Ascending aorta (tissue), 2 donors: ENCODE data around the gene DCTN5. TPM values are rescaled to one million over a fixed set of nuclear protein-coding genes. Genes with fewer than 3 reads are reported as not detected.

Experiments
- DNase-seq, 2 donors: peaks; one replicate each; pipeline ENCODE4 v3.0.0-alpha.2; 2019; ENCODE audit warnings: low spot score in 2 of 2
- H3K27ac ChIP-seq, 2 donors: fragments of 200-600 bp; sonication (generic); one replicate each; pipeline ENCODE4 v1.5.1; 2016 to 2017; ENCODE audit warnings: mild to moderate bottlenecking in 1 of 2
- H3K27me3 ChIP-seq: fragments of 200-600 bp; sonication (generic); one replicate; pipeline ENCODE4 v1.5.1; 2017
- H3K36me3 ChIP-seq, 2 donors: fragments of 200-600 bp; sonication (generic); one replicate each; pipeline ENCODE4 v1.5.1; 2016
- H3K4me1 ChIP-seq, 2 donors: fragments of 200-600 bp; sonication (generic); one replicate each; pipeline ENCODE4 v1.5.1; 2016 to 2017; ENCODE audit warnings: mild to moderate bottlenecking in 1 of 2
- H3K4me3 ChIP-seq, 2 donors: fragments of 200-600 bp; sonication (generic); one replicate each; pipeline ENCODE4 v1.5.1; 2016 to 2017; ENCODE audit warnings: mild to moderate bottlenecking in 1 of 2
- H3K9me3 ChIP-seq, 2 donors: fragments of 200-600 bp; sonication (generic); one replicate each; pipeline ENCODE4 v1.5.1; 2016
- intact Hi-C: fragments of 100-400 bp; cut with DNase I; formaldehyde crosslinking; loops from one replicate; pipeline ENCODE4 v1.15.1; 2023
- total RNA-seq: library from RNA; depleted of rRNA; stranded (reverse); fragments of >200 nt; gene quantifications from one replicate; pipeline ENCODE4 v1.1.0, GENCODE V29; 2016
- TF ChIP-seq, protein P1 (sequence below), 3 experiments: fragments of 200-600 bp in 2 of 3; fragments of 450-650 bp in 1 of 3; sonication (generic) in 2 of 3; IDR thresholded peaks; one replicate each; pipeline ENCODE4 v1.5.1; 2016 to 2019; ENCODE audit warnings: antibody characterized with exemption in 3 of 3, mild to moderate bottlenecking in 1 of 3, moderate library complexity in 1 of 3

Gene DCTN5
- total RNA-seq, 1 donor from 2014 or later: 16.7 TPM

DNA sequence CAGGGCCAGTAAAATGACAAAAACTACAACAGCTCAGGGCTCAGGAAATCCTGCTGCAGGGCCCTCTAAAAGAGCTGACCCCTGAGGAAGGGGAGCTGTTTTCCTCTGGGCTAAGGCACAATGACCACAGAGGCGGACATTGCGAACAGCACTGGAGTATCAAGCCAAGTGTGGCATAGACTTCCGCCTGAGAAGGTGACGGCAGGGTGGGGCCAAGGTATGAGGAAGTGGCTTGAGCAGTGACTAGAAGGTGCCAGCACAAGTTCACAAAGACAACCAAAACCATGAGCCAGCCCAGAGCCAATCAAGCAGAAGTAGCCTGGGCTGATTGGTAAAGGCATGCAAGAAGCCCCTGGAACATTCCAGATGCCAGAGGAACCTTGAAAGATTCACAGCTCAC lies 57.8 kb downstream of the DCTN5 start:
- Histone ChIP-seq H3K36me3 (no peaks in the 10 kb centered on the region), H3K27ac (no peak overlapping the region), H3K4me3 (no peak overlapping the region), H3K27me3 (no peaks in the 10 kb centered on the region), H3K4me1 (no peaks in the 10 kb centered on the region), H3K9me3 (no peaks in the 10 kb centered on the region)
- intact Hi-C loops: no loop called here
- no peak for DNase-seq
- TF ChIP-seq, protein P1, sequence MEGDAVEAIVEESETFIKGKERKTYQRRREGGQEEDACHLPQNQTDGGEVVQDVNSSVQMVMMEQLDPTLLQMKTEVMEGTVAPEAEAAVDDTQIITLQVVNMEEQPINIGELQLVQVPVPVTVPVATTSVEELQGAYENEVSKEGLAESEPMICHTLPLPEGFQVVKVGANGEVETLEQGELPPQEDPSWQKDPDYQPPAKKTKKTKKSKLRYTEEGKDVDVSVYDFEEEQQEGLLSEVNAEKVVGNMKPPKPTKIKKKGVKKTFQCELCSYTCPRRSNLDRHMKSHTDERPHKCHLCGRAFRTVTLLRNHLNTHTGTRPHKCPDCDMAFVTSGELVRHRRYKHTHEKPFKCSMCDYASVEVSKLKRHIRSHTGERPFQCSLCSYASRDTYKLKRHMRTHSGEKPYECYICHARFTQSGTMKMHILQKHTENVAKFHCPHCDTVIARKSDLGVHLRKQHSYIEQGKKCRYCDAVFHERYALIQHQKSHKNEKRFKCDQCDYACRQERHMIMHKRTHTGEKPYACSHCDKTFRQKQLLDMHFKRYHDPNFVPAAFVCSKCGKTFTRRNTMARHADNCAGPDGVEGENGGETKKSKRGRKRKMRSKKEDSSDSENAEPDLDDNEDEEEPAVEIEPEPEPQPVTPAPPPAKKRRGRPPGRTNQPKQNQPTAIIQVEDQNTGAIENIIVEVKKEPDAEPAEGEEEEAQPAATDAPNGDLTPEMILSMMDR (IDR thresholded peaks at IDR 0.05): no peak

DNA sequence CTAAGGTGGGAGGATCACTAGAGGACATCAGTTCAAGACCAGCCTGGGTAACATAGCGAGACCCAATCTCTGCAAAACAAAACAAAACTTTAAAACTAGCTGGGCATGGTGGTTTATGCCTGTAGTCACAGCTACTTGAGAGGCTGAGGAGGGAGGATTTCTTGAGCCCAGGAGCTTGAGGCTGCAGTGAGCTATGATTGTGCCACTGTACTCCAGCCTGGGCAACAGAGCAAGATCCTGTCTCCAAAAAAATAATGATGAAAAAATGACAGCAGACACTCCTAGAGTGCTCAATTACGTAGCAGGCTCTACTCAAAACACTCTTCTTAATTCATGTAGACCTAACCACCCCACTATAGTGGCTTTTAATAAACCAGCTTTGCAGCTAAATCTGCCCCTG lies 58.8 kb downstream of the DCTN5 start:
- no peak for DNase-seq

DNA sequence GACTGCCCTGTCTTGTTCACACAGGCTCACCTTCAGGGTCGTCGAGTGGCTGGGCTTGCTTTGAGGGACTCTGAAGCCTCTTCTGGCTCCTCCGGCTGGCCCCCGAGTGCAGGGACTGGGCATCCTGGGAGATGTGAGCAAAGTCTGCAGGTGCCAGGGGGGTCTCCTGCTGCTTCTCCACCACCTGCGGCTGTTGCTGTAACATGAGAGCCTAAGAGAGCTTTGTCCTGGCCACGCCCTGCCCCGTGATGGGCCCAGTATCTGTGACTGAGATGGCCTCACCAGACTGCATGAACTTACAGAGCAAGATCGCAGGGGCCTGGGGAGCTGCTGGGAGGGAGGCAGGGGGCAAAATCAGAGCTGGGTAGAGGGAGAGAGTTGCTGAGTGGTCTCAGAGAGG lies 59.2 kb downstream of the DCTN5 start:
- intact Hi-C loops: no loop called here
- H3K27ac ChIP-seq: no peak overlapping the region
- no peak overlapping the region for H3K4me3 ChIP-seq
- H3K9me3 ChIP-seq: no peaks in the 10 kb centered on the region
- no peak for DNase-seq
- H3K36me3 ChIP-seq: no peaks in the 10 kb centered on the region
- H3K27me3 ChIP-seq: no peaks in the 10 kb centered on the region
- TF ChIP-seq, protein P1 (IDR thresholded peaks at IDR 0.05): no peak
- no peaks in the 10 kb centered on the region for H3K4me1 ChIP-seq

More for the DNA sequence above, 58.8 kb downstream of the DCTN5 start:
- TF ChIP-seq, protein P1 (IDR thresholded peaks at IDR 0.05): no peak
- H3K4me3 ChIP-seq: no peak overlapping the region
- H3K9me3 ChIP-seq: no peaks in the 10 kb centered on the region
- intact Hi-C loops: no loop called here
- no peaks in the 10 kb centered on the region for H3K36me3 ChIP-seq
- no peaks in the 10 kb centered on the region for H3K27me3 ChIP-seq
- no peak overlapping the region for H3K27ac ChIP-seq
- H3K4me1 ChIP-seq: no peaks in the 10 kb centered on the region

DNA sequence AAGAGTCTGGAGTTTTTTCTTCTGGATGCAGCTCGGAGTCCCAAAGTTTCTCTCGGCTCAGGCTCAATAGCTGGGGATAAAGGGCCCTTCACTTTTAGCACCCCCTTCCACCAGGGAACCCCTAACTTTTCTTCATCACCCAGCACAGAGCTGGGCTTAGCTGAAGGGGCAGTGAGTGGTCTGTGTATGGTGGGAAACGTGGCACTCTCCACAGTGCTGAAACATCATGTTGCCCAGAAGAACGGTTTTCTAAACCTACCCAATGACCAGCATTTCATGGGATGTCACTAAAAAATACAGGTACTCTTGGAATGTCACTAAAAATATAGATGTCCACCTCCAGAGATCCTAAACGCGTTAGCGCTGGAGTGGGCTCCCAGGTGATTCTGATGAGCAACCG lies 59.8 kb downstream of the DCTN5 start:
- TF ChIP-seq, protein P1 (IDR thresholded peaks at IDR 0.05): no peak
- Histone ChIP-seq H3K4me1 (no peaks in the 10 kb centered on the region), H3K4me3 (no peak overlapping the region), H3K27ac (no peak overlapping the region), H3K36me3 (no peaks in the 10 kb centered on the region), H3K27me3 (no peaks in the 10 kb centered on the region), H3K9me3 (no peaks in the 10 kb centered on the region)
- DNase-seq: no peak
- intact Hi-C loops: no loop called here

DNA sequence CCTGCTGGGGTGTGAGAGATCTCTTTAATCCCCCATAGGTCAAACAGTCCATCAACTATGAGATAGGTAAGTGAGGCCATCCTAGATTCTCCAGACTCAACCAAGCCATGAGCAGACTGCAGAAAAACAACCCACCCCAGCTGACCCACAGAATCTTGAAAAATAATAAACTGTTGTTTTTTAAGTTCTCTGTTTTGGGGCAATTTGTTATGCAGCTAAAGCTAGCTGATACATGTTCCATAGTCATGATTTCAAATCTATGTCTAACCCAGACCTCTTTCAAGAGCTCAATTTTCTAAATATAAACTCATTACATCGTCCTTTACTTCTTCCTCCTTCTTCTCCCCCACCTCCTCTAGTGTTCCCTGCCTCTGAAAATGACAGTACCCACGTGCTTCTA lies 61.7 kb downstream of the DCTN5 start:
- Histone ChIP-seq H3K9me3 (no peaks in the 10 kb centered on the region), H3K27me3 (no peaks in the 10 kb centered on the region), H3K4me3 (no peak overlapping the region), H3K27ac (no peak overlapping the region), H3K36me3 (no peaks in the 10 kb centered on the region), H3K4me1 (no peaks in the 10 kb centered on the region)
- TF ChIP-seq, protein P1 (IDR thresholded peaks at IDR 0.05): no peak
- intact Hi-C loops: no loop called here
- DNase-seq: no peak
